Hepatocyte (in vitro differentiated cells): Measurements from ENCODE around the gene OTOS. TPM values are rescaled to one million over a fixed set of nuclear protein-coding genes. Genes with fewer than 3 reads are reported as not detected.

Experiments used
- DNase-seq: peaks from one replicate; pipeline ENCODE4 v3.0.0-alpha.2; 2016; ENCODE audit warnings: low spot score
- H2AFZ ChIP-seq: fragments of 200-600 bp; sonication (generic); 2 replicates; pipeline ENCODE4 v1.6.0; 2016; ENCODE audit warnings: antibody characterized with exemption, mild to moderate bottlenecking
- H3K27ac ChIP-seq: fragments of 200-600 bp; sonication (generic); 2 replicates; pipeline ENCODE4 v1.5.1; 2016; ENCODE audit warnings: mild to moderate bottlenecking
- H3K27me3 ChIP-seq: fragments of 200-600 bp; sonication (generic); 2 replicates; pipeline ENCODE4 v1.6.1; 2016
- H3K36me3 ChIP-seq: fragments of 200-600 bp; sonication (generic); replicated peaks from 2 replicates; pipeline ENCODE4 v1.5.1; 2016; ENCODE audit warnings: low read depth; ENCODE audit not compliant: insufficient read depth
- H3K4me1 ChIP-seq: fragments of 200-600 bp; sonication (generic); 2 replicates; pipeline ENCODE4 v1.5.1; 2016; ENCODE audit warnings: mild to moderate bottlenecking, moderate library complexity; ENCODE audit not compliant: insufficient read depth
- H3K4me2 ChIP-seq: fragments of 200-600 bp; sonication (generic); 2 replicates; pipeline ENCODE4 v1.6.0; 2016
- H3K4me3 ChIP-seq: fragments of 200-600 bp; sonication (generic); 2 replicates; pipeline ENCODE4 v1.5.1; 2016; ENCODE audit warnings: mild to moderate bottlenecking
- H3K79me2 ChIP-seq: fragments of 200-600 bp; sonication (generic); 2 replicates; pipeline ENCODE4 v1.6.0; 2017; ENCODE audit warnings: mild to moderate bottlenecking
- H3K9me2 ChIP-seq: fragments of 200-600 bp; sonication (generic); replicated peaks from 2 replicates; pipeline ENCODE4 v1.6.0; 2017; ENCODE audit warnings: mild to moderate bottlenecking; ENCODE audit not compliant: insufficient read depth
- H3K9me3 ChIP-seq: fragments of 200-600 bp; sonication (generic); 2 replicates; pipeline ENCODE4 v1.5.1; 2016; ENCODE audit warnings: low read depth, mild to moderate bottlenecking
- H4K20me1 ChIP-seq: fragments of 200-600 bp; sonication (generic); 2 replicates; pipeline ENCODE4 v1.6.0; 2016; ENCODE audit warnings: mild to moderate bottlenecking; ENCODE audit not compliant: insufficient read depth, poor library complexity, severe bottlenecking
- EZH2 ChIP-seq: fragments of 200-600 bp; sonication (generic); IDR thresholded peaks from 2 replicates; pipeline ENCODE4 v1.6.1; 2016; ENCODE audit warnings: antibody characterized with exemption, mild to moderate bottlenecking, borderline replicate concordance
- EZH2phosphoT487 ChIP-seq: fragments of 200-600 bp; sonication (generic); IDR thresholded peaks from one replicate; pipeline ENCODE4 v1.6.1; 2018; ENCODE audit warnings: antibody characterized with exemption, mild to moderate bottlenecking, low read depth, moderate library complexity; ENCODE audit not compliant: unreplicated experiment, severe bottlenecking
- WGBS: methylation state at CpG from one replicate; pipeline ENCODE4 v1.1.6; 2016; ENCODE audit warnings: low lambda C conversion rate; ENCODE audit errors: missing lambda C conversion rate; 5-methylcytosine and 5-hydroxymethylcytosine counted together
- polyA plus RNA-seq: library from polyadenylated mRNA; unstranded; fragments of >200 nt; fragmentation: Nextera tagmentation; extraction: Ambion mirVana; gene quantifications from 2 replicates; pipeline ENCODE4 v1.2.1, GENCODE V29; 2016
- total RNA-seq: library from RNA; depleted of rRNA; stranded (reverse); fragments of >200 nt; gene quantifications from 2 replicates; pipeline ENCODE4 v1.2.3, GENCODE V29; 2014
- TF ChIP-seq, protein P1 (sequence below): fragments of 200-600 bp; sonication (generic); IDR thresholded peaks from 2 replicates; pipeline ENCODE4 v1.5.1; 2016; ENCODE audit warnings: antibody characterized with exemption, mild to moderate bottlenecking; ENCODE audit not compliant: poor library complexity

The OTOS gene
- total and polyA plus RNA-seq, 2 experiments from 2014 or later, result 0.50 TPM; not detected in 1

DNA sequence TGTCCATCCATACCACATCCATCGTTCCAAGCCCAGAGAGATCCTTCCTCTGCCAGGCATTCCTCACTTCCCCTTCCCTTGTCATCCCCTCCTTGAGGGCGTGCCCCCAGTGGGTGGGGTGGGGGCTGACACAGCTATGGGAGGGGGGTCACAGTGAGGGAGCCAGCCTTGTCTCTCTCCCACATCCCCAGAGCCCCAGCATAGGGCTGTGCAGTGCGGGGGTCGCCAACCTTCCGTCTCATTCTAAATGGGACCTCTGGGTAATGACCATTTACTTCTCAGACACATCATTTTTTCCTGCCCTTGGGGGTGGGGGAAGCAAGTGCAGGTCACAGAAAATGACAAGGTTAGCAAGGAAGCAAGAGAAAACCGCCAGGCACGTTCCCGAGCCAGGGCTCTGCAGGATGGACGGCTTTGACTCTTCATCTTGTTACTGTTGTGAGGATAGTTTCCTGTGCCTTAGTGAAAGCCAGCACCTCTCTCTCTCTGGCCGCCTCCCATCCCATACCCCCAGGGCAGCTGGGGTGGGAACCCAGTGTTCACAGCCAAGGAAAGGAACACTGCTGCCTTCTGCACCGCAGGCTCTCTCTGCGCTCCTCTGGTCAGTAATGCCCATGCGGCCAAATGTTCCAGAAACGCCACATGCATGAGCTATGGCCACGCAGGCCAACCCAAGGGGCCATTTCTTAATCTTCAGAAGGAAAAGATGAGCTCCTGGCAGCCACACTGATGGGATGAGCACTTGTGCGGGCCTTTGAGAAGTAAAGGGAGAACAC lies 22.7 kb upstream of the OTOS start:
- H3K9me2 ChIP-seq, result no peaks in the 10 kb centered on the region
- WGBS, result 81% methylated on average over 16 of the region's 16 CpGs
- no peak overlapping the region for H3K4me3 ChIP-seq
- H3K36me3 ChIP-seq, result no peaks in the 10 kb centered on the region
- no peaks in the 10 kb centered on the region for H3K79me2 ChIP-seq
- H3K27ac ChIP-seq, result no peak overlapping the region
- TF ChIP-seq, protein P1, sequence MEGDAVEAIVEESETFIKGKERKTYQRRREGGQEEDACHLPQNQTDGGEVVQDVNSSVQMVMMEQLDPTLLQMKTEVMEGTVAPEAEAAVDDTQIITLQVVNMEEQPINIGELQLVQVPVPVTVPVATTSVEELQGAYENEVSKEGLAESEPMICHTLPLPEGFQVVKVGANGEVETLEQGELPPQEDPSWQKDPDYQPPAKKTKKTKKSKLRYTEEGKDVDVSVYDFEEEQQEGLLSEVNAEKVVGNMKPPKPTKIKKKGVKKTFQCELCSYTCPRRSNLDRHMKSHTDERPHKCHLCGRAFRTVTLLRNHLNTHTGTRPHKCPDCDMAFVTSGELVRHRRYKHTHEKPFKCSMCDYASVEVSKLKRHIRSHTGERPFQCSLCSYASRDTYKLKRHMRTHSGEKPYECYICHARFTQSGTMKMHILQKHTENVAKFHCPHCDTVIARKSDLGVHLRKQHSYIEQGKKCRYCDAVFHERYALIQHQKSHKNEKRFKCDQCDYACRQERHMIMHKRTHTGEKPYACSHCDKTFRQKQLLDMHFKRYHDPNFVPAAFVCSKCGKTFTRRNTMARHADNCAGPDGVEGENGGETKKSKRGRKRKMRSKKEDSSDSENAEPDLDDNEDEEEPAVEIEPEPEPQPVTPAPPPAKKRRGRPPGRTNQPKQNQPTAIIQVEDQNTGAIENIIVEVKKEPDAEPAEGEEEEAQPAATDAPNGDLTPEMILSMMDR, result no peak
- TF ChIP-seq EZH2phosphoT487, result no peak
- TF ChIP-seq EZH2, result no peak
- H3K4me1 ChIP-seq, result no peaks in the 10 kb centered on the region
- no peak for DNase-seq
- H3K27me3 ChIP-seq, result no peaks in the 10 kb centered on the region
- H3K9me3 ChIP-seq, result no peaks in the 10 kb centered on the region
- H3K4me2 ChIP-seq, result no peak overlapping the region
- H4K20me1 ChIP-seq, result no peaks in the 10 kb centered on the region
- no peak overlapping the region for H2AFZ ChIP-seq

DNA sequence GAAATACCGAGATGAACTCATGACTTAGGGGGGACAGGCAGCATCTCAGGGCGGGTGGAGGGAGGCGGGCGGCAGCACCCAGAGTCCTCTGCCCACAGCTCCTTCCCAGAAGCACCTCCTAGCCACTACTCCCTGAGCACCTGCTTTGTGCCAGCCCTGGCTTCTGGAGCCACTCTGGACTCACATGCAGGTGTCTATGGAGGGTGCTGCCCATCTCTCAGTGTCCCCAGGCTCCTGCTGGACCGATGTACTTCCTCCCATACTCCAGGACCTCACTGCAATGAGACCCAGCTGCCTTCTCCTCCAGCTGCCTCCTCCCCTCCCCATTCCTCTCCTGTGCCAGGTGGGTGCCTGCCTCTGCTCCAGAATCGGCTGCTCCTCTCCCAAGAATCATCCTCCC lies 22.1 kb upstream of the OTOS start:
- H3K4me1 ChIP-seq, result no peaks in the 10 kb centered on the region
- no peak overlapping the region for H3K4me3 ChIP-seq
- TF ChIP-seq, protein P1, result no peak
- TF ChIP-seq EZH2, result no peak
- no peak for TF ChIP-seq EZH2phosphoT487
- no peaks in the 10 kb centered on the region for H3K79me2 ChIP-seq
- no peaks in the 10 kb centered on the region for H3K36me3 ChIP-seq
- no peaks in the 10 kb centered on the region for H3K9me3 ChIP-seq
- WGBS, result 91% methylated on average over 6 of the region's 6 CpGs
- no peak overlapping the region for H2AFZ ChIP-seq
- no peaks in the 10 kb centered on the region for H3K27me3 ChIP-seq
- no peaks in the 10 kb centered on the region for H4K20me1 ChIP-seq
- H3K27ac ChIP-seq, result no peak overlapping the region
- no peak overlapping the region for H3K4me2 ChIP-seq
- no peaks in the 10 kb centered on the region for H3K9me2 ChIP-seq
- no peak for DNase-seq

DNA sequence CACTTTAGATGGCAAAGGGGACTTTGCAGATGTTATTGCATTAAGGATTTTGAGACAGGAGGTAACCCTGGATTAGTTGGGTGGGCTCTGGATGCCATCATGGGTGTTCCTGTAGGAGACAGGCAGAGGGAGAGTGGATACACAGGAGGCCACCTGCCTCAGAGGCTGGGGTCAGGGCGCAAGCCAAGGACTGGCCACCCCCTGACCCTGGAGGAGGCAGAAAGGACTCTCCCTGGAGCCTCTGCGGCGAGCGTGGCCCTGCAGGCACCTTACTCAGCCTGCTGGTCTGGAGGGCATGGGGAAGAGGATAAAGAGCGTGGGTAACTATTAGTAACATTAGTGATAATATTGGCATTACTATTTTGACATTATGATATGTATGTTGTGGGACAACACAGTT lies 21.6 kb upstream of the OTOS start:
- TF ChIP-seq, protein P1, result no peak
- TF ChIP-seq EZH2 (no peak), EZH2phosphoT487 (no peak)
- Histone ChIP-seq H3K79me2 (no peaks in the 10 kb centered on the region), H3K9me3 (no peaks in the 10 kb centered on the region), H4K20me1 (no peaks in the 10 kb centered on the region), H3K9me2 (no peaks in the 10 kb centered on the region), H3K27me3 (no peaks in the 10 kb centered on the region), H3K36me3 (no peaks in the 10 kb centered on the region), H3K27ac (no peak overlapping the region), H3K4me2 (no peak overlapping the region), H3K4me3 (no peak overlapping the region), H3K4me1 (no peaks in the 10 kb centered on the region), H2AFZ (no peak overlapping the region)
- 81% methylated on average over 5 of the region's 5 CpGs for WGBS
- no peak for DNase-seq
